Osteoblast (primary cell): Measurements from ENCODE around the gene PALM. TPM values are rescaled to one million over a fixed set of nuclear protein-coding genes. Genes with fewer than 3 reads are reported as not detected.

ENCODE experiments used
- DNase-seq: peaks from one replicate; pipeline ENCODE4 v3.0.0; 2011; ENCODE audit warnings: low spot score, mixed read lengths; ENCODE audit not compliant: insufficient read length; ENCODE audit errors: missing footprints
- H2AFZ ChIP-seq: 2 replicates; pipeline ENCODE4 v1.6.0; 2011; ENCODE audit warnings: mild to moderate bottlenecking, low read length
- H3K27ac ChIP-seq: 2 replicates; pipeline ENCODE4 v1.5.1; 2011; ENCODE audit warnings: mild to moderate bottlenecking, low read depth, low read length, moderate library complexity
- H3K27me3 ChIP-seq: 2 replicates; pipeline ENCODE4 v1.6.0; 2012; ENCODE audit warnings: mild to moderate bottlenecking, control low read depth, inconsistent platforms, low read length, moderate library complexity; ENCODE audit not compliant: insufficient read depth
- H3K36me3 ChIP-seq: 2 replicates; pipeline ENCODE4 v1.5.1; 2011; ENCODE audit warnings: mild to moderate bottlenecking, low read length, control low read depth, moderate library complexity; ENCODE audit not compliant: insufficient read depth
- H3K4me1 ChIP-seq: 2 replicates; pipeline ENCODE4 v1.5.1; 2011; ENCODE audit warnings: mild to moderate bottlenecking, low read length, control low read depth, moderate library complexity; ENCODE audit not compliant: insufficient read depth
- H3K4me2 ChIP-seq: 2 replicates; pipeline ENCODE4 v1.6.0; 2011; ENCODE audit warnings: mild to moderate bottlenecking, low read length; ENCODE audit not compliant: insufficient read depth
- H3K4me3 ChIP-seq: fragments of 200-600 bp; sonication (generic); 3 replicates; pipeline ENCODE4 v1.5.1; 2012; ENCODE audit warnings: mild to moderate bottlenecking, low read length, inconsistent platforms; ENCODE audit not compliant: insufficient read depth
- H3K79me2 ChIP-seq: 2 replicates; pipeline ENCODE4 v1.6.0; 2012; ENCODE audit warnings: mild to moderate bottlenecking, low read length, control low read depth, inconsistent platforms; ENCODE audit not compliant: insufficient read depth
- H3K9me3 ChIP-seq: 2 replicates; pipeline ENCODE4 v1.5.1; 2011; ENCODE audit warnings: low read depth, low read length, control low read depth
- H4K20me1 ChIP-seq: 2 replicates; pipeline ENCODE4 v1.6.0; 2012; ENCODE audit warnings: mild to moderate bottlenecking, low read length, control low read depth; ENCODE audit not compliant: insufficient read depth
- CTCF ChIP-seq: IDR thresholded peaks from 2 replicates; pipeline ENCODE4 v1.5.1; 2011; ENCODE audit warnings: mild to moderate bottlenecking, low read depth, low read length, moderate library complexity; ENCODE audit errors: extremely low read depth
- total RNA-seq: library from RNA; depleted of rRNA; stranded (reverse); fragments of >200 nt; gene quantifications from 2 replicates; pipeline ENCODE4 v1.2.3, GENCODE V29; 2012

The PALM gene
- total RNA-seq, 1 donor: 10.5 TPM

- Histone ChIP-seq H3K36me3 (no peaks in the 10 kb centered on the region), H3K9me3 (no peaks in the 10 kb centered on the region), H4K20me1 (no peaks in the 10 kb centered on the region), H2AFZ (peak overlapping the region; percentile 93), H3K79me2 (no peaks in the 10 kb centered on the region), H3K4me2 (peak overlapping the region; percentile 67), H3K4me1 (peaks cover 10% of the 10 kb centered on the region), H3K27me3 (no peaks in the 10 kb centered on the region), H3K27ac (no peak overlapping the region), H3K4me3 (peak overlapping the region; percentile 25)
- DNase-seq: peak; percentile 11
- TF ChIP-seq CTCF: no peak
Observed at GRCh38 chr19:789701-790060, 80.9 kb downstream of the PALM start.

DNA sequence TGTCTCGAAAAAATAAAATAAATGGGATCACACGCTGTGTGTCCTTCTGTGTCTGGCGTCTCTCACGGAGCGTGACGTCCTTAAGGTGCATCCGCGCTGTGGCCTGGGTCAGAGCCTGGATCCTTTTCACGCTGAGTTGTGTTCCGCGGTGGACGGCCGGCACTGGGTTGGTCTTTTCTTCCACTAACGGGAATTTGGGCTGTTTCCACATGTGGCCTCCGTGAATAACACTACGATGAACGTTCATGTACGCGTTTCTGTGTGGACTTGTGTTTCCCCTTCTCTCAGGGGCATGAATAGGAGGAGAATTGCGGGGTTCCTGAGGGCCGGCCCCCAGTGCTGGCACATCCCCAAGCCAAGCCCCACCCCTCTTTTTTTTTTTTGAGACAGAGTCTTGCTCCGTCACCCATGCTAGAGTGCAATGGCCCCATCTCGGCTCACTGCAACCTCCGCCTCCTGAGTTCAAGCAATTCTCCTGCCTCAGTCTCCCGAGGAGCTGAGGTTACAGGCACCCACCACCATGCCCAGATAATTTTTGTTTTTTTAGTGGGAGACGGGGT is 82.4 kb downstream of the PALM start:
- H3K9me3 ChIP-seq: no peaks in the 10 kb centered on the region
- no peak overlapping the region for H3K27ac ChIP-seq
- H2AFZ ChIP-seq: no peak overlapping the region
- peak; percentile 0 for DNase-seq
- H3K4me3 ChIP-seq: no peak overlapping the region
- H4K20me1 ChIP-seq: no peaks in the 10 kb centered on the region
- no peaks in the 10 kb centered on the region for H3K27me3 ChIP-seq
- no peaks in the 10 kb centered on the region for H3K79me2 ChIP-seq
- H3K36me3 ChIP-seq: no peaks in the 10 kb centered on the region
- peaks cover 10% of the 10 kb centered on the region for H3K4me1 ChIP-seq
- no peak for TF ChIP-seq CTCF
- no peak overlapping the region for H3K4me2 ChIP-seq

- Histone ChIP-seq H4K20me1 (no peaks in the 10 kb centered on the region), H2AFZ (no peak overlapping the region), H3K27ac (no peak overlapping the region), H3K27me3 (no peaks in the 10 kb centered on the region), H3K4me1 (peaks cover 14% of the 10 kb centered on the region), H3K4me2 (no peak overlapping the region), H3K79me2 (no peaks in the 10 kb centered on the region), H3K36me3 (no peaks in the 10 kb centered on the region), H3K9me3 (no peaks in the 10 kb centered on the region), H3K4me3 (no peak overlapping the region)
- no peak for TF ChIP-seq CTCF
- peak; percentile 47 for DNase-seq
Observed at GRCh38 chr19:791567-792305, 83.0 kb downstream of the PALM start.

- H3K79me2 ChIP-seq: no peaks in the 10 kb centered on the region
- no peaks in the 10 kb centered on the region for H4K20me1 ChIP-seq
- TF ChIP-seq CTCF: no peak
- no peak overlapping the region for H3K4me2 ChIP-seq
- peaks cover 14% of the 10 kb centered on the region for H3K4me1 ChIP-seq
- no peak overlapping the region for H3K27ac ChIP-seq
- no peak overlapping the region for H3K4me3 ChIP-seq
- DNase-seq: peak; percentile 79
- no peaks in the 10 kb centered on the region for H3K9me3 ChIP-seq
- no peak overlapping the region for H2AFZ ChIP-seq
- H3K27me3 ChIP-seq: no peaks in the 10 kb centered on the region
- no peaks in the 10 kb centered on the region for H3K36me3 ChIP-seq
Observed at GRCh38 chr19:792306-792885, 83.7 kb downstream of the PALM start.
